Cardiac fibroblast (primary cell): ENCODE results near the gene HMGCR.

ENCODE experiments used
- DNase-seq, 2 donors: peaks; one replicate each; pipeline versions ENCODE4 v3.0.0 to v3.0.0-alpha.2; 2010; ENCODE audit warnings: low read depth in 2 of 2
- H3K4me3 ChIP-seq, 2 donors: replicated peaks in 1 of 2; 1 replicate in 1 of 2; 2 replicates in 1 of 2; pipeline ENCODE4 v1.5.1; 2011; ENCODE audit warnings: low read depth in 2 of 2, low read length in 2 of 2, mild to moderate bottlenecking in 2 of 2, moderate library complexity in 1 of 2
- TF ChIP-seq, protein P1 (sequence below): IDR thresholded peaks from one replicate; pipeline ENCODE4 v1.5.1; 2011; ENCODE audit warnings: low read depth, mild to moderate bottlenecking, low read length, inconsistent platforms

Gene HMGCR

DNA sequence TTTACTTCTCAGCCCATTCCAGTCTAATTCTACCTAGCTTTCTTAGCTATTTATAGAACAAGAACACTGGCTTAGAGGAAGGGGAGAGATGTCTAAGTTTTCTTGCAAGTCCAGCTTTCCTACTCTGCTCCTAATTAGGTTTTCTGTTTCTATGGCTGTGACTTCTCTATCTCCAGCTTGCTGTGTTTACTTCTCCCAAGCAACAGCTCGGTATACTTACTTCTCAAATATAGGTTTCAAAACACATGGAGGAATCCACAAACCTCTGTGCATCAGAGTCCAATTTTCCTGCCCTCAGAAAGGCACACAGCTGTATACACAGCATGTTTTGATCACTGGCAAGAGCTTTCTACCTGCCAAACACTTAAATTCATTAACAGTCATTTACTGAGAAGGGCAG is 17.4 kb upstream of the HMGCR start:
- DNase-seq = no peak
- no peak overlapping the region for H3K4me3 ChIP-seq
- TF ChIP-seq, protein P1, sequence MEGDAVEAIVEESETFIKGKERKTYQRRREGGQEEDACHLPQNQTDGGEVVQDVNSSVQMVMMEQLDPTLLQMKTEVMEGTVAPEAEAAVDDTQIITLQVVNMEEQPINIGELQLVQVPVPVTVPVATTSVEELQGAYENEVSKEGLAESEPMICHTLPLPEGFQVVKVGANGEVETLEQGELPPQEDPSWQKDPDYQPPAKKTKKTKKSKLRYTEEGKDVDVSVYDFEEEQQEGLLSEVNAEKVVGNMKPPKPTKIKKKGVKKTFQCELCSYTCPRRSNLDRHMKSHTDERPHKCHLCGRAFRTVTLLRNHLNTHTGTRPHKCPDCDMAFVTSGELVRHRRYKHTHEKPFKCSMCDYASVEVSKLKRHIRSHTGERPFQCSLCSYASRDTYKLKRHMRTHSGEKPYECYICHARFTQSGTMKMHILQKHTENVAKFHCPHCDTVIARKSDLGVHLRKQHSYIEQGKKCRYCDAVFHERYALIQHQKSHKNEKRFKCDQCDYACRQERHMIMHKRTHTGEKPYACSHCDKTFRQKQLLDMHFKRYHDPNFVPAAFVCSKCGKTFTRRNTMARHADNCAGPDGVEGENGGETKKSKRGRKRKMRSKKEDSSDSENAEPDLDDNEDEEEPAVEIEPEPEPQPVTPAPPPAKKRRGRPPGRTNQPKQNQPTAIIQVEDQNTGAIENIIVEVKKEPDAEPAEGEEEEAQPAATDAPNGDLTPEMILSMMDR = no peak

GRCh38 chr5:75320371-75320770 is 16.6 kb upstream of the HMGCR start:
- DNase-seq = no peak
- no peak overlapping the region for H3K4me3 ChIP-seq
- TF ChIP-seq, protein P1 = no peak

GRCh38 chr5:75322066-75322465 is 15.0 kb upstream of the HMGCR start:
- DNase-seq = no peak
- no peak overlapping the region for H3K4me3 ChIP-seq
- TF ChIP-seq, protein P1 = no peak

DNA sequence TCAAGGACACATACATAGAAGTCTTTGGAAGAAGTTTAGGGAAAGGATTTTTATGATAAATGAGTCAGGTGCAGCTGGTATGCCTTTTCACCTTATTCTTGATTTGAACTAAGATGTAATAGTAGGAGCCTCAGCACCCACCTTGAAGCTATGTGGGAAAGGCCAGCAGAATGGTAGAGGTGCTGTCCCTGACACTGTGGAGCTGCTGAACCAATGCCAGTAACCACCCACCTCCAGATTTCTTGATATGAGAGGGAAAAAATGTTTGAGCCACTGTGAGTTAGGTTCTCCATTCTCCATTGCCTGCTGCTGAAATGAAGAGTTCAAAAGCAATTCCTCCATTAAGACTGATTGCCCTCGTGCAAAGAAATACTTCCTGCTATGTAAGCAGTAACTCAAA is 12.2 kb upstream of the HMGCR start:
- TF ChIP-seq, protein P1 = no peak
- DNase-seq = no peak
- no peak overlapping the region for H3K4me3 ChIP-seq

- TF ChIP-seq, protein P1 = no peak
- no peak for DNase-seq
- no peak overlapping the region for H3K4me3 ChIP-seq
These were observed 11.8 kb upstream of the HMGCR start for GRCh38 chr5:75325242-75325641.

GRCh38 chr5:75330404-75330803 is 6.6 kb upstream of the HMGCR start:
- DNase-seq = no peak
- no peak overlapping the region for H3K4me3 ChIP-seq
- TF ChIP-seq, protein P1 = no peak
